Suprapubic skin (tissue), 4 donors: ENCODE measurements around the gene MICALL2. TPM values are rescaled to one million over a fixed set of nuclear protein-coding genes. Genes with fewer than 3 reads are reported as not detected.

Experiments
- DNase-seq, 2 donors: peaks; one replicate each; pipeline ENCODE4 v3.0.0-alpha.2; 2019; ENCODE audit warnings: low spot score in 2 of 2
- H3K27ac ChIP-seq: fragments of 200-600 bp; sonication (generic); one replicate; pipeline ENCODE4 v1.5.1; 2019
- H3K27me3 ChIP-seq: fragments of 200-600 bp; sonication (generic); one replicate; pipeline ENCODE4 v1.5.1; 2019
- H3K36me3 ChIP-seq: fragments of 200-600 bp; sonication (generic); one replicate; pipeline ENCODE4 v1.5.1; 2019
- H3K4me1 ChIP-seq: fragments of 200-600 bp; sonication (generic); one replicate; pipeline ENCODE4 v1.5.1; 2019
- H3K4me3 ChIP-seq: fragments of 200-600 bp; sonication (generic); one replicate; pipeline ENCODE4 v1.5.1; 2019; ENCODE audit warnings: mild to moderate bottlenecking
- H3K9me3 ChIP-seq: fragments of 200-600 bp; sonication (generic); one replicate; pipeline ENCODE4 v1.5.1; 2019
- CTCF ChIP-seq, 2 donors: fragments of 200-600 bp in 1 of 2; fragments of 450-650 bp in 1 of 2; sonication (generic) in 1 of 2; IDR thresholded peaks; one replicate each; pipeline ENCODE4 v1.5.1; 2016 to 2019; ENCODE audit warnings: antibody characterized with exemption in 2 of 2, mild to moderate bottlenecking in 1 of 2, moderate library complexity in 1 of 2
- EP300 ChIP-seq: sonication (generic); formaldehyde crosslinking; IDR thresholded peaks from one replicate; pipeline ENCODE4 v1.6.1; 2017; ENCODE audit warnings: antibody characterized with exemption
- POLR2A ChIP-seq, 2 donors: fragments of 450-650 bp; IDR thresholded peaks; one replicate each; pipeline ENCODE4 v1.6.1; 2017; ENCODE audit warnings: antibody characterized with exemption in 2 of 2, mild to moderate bottlenecking in 2 of 2, moderate library complexity in 2 of 2
- POLR2AphosphoS5 ChIP-seq, 3 donors: sonication (generic); formaldehyde crosslinking; IDR thresholded peaks; one replicate each; pipeline ENCODE4 v1.6.1; 2017; ENCODE audit warnings: antibody characterized with exemption in 3 of 3
- WGBS: methylation state at CpG from one replicate; pipeline ENCODE4 v1.1.5; 2018; 5-methylcytosine and 5-hydroxymethylcytosine counted together
- total RNA-seq, 4 donors: library from RNA; depleted of rRNA; stranded (reverse); fragments of >200 nt; gene quantifications; one replicate each; pipeline ENCODE4 v1.1.0, GENCODE V29; 2016

MICALL2 gene
- total RNA-seq, 4 donors from 2014 or later: 15.7 to 23.5 (median 16.9) TPM

GRCh38 chr7:1503390-1503789, 44.1 kb upstream of the MICALL2 start:
- DNase-seq: no peak
- H3K9me3 ChIP-seq: no peaks in the 10 kb centered on the region
- WGBS: 47% methylated on average over 21 of the region's 24 CpGs
- peaks cover 31% of the 10 kb centered on the region for H3K4me1 ChIP-seq
- H3K27me3 ChIP-seq: no peaks in the 10 kb centered on the region
- peaks cover 35% of the 10 kb centered on the region for H3K36me3 ChIP-seq
- H3K27ac ChIP-seq: no peak overlapping the region
- TF ChIP-seq EP300 (no peak), CTCF (IDR thresholded peaks at IDR 0.05) (no peak), POLR2A (IDR thresholded peaks at IDR 0.05) (no peak), POLR2AphosphoS5 (IDR thresholded peaks at IDR 0.05) (no peak)
- H3K4me3 ChIP-seq: peak overlapping the region; percentile 90

GRCh38 chr7:1502845-1503244, 43.6 kb upstream of the MICALL2 start:
- Histone ChIP-seq H3K36me3 (peaks cover 41% of the 10 kb centered on the region), H3K4me3 (peak overlapping the region; percentile 90), H3K27me3 (no peaks in the 10 kb centered on the region), H3K4me1 (peaks cover 31% of the 10 kb centered on the region), H3K27ac (no peak overlapping the region), H3K9me3 (no peaks in the 10 kb centered on the region)
- no peak for DNase-seq
- no peak for TF ChIP-seq EP300
- 83% methylated on average over 13 of the region's 20 CpGs for WGBS

GRCh38 chr7:1501487-1502270, 42.4 kb upstream of the MICALL2 start:
- peaks cover 26% of the 10 kb centered on the region for H3K4me1 ChIP-seq
- no peaks in the 10 kb centered on the region for H3K27me3 ChIP-seq
- H3K9me3 ChIP-seq: no peaks in the 10 kb centered on the region
- TF ChIP-seq EP300 (no peak), CTCF (IDR thresholded peaks at IDR 0.05) (no peak), POLR2AphosphoS5 (IDR thresholded peaks at IDR 0.05) (no peak), POLR2A (IDR thresholded peaks at IDR 0.05) (no peak)
- no peak overlapping the region for H3K4me3 ChIP-seq
- WGBS: 82% methylated on average over 17 of the region's 21 CpGs
- peaks cover 52% of the 10 kb centered on the region for H3K36me3 ChIP-seq
- DNase-seq: no peak
- no peak overlapping the region for H3K27ac ChIP-seq

GRCh38 chr7:1500064-1500807, 41.0 kb upstream of the MICALL2 start:
- TF ChIP-seq POLR2AphosphoS5 (IDR thresholded peaks at IDR 0.05) (no peak), EP300 (no peak), CTCF (IDR thresholded peaks at IDR 0.05) (no peak), POLR2A (IDR thresholded peaks at IDR 0.05) (no peak)
- H3K36me3 ChIP-seq: peaks cover 67% of the 10 kb centered on the region
- H3K27me3 ChIP-seq: no peaks in the 10 kb centered on the region
- DNase-seq: no peak
- no peak overlapping the region for H3K4me3 ChIP-seq
- 95% methylated on average over 29 of the region's 34 CpGs for WGBS
- H3K4me1 ChIP-seq: peaks cover 20% of the 10 kb centered on the region
- no peaks in the 10 kb centered on the region for H3K9me3 ChIP-seq
- H3K27ac ChIP-seq: no peak overlapping the region

GRCh38 chr7:1499367-1500029, 40.2 kb upstream of the MICALL2 start:
- DNase-seq: no peak
- no peaks in the 10 kb centered on the region for H3K9me3 ChIP-seq
- H3K4me1 ChIP-seq: peaks cover 15% of the 10 kb centered on the region
- H3K27me3 ChIP-seq: no peaks in the 10 kb centered on the region
- H3K4me3 ChIP-seq: no peak overlapping the region
- no peak for TF ChIP-seq POLR2AphosphoS5 (IDR thresholded peaks at IDR 0.05)
- TF ChIP-seq CTCF (IDR thresholded peaks at IDR 0.05): no peak
- TF ChIP-seq EP300: no peak
- TF ChIP-seq POLR2A (IDR thresholded peaks at IDR 0.05): no peak
- peaks cover 74% of the 10 kb centered on the region for H3K36me3 ChIP-seq
- WGBS: 91% methylated on average over 13 of the region's 33 CpGs
- H3K27ac ChIP-seq: no peak overlapping the region
